Activated naive CD8-positive, alpha-beta T cell (primary cell): ENCODE results near the gene DTNB.
"Not testable (repeated sequence)": the region's sequence is repeated elsewhere in the genome, so short reads cannot be mapped to it uniquely, and the experiment has no call there.

Source experiments
- H3K27ac Mint-ChIP-seq: one replicate; pipeline ENCODE4 v1.8.0; 2021; ENCODE audit warnings: mixed read lengths
- H3K27me3 Mint-ChIP-seq: one replicate; pipeline ENCODE4 v1.8.0; 2021; ENCODE audit warnings: mixed read lengths
- H3K36me3 Mint-ChIP-seq: one replicate; pipeline ENCODE4 v1.8.0; 2021; ENCODE audit warnings: mixed read lengths
- H3K4me1 Mint-ChIP-seq: one replicate; pipeline ENCODE4 v1.8.0; 2021; ENCODE audit warnings: low read depth, mixed read lengths
- H3K4me3 Mint-ChIP-seq: one replicate; pipeline ENCODE4 v1.8.0; 2021; ENCODE audit warnings: mild to moderate bottlenecking, mixed read lengths
- H3K9me3 Mint-ChIP-seq: one replicate; pipeline ENCODE4 v1.8.0; 2021; ENCODE audit warnings: low read depth, mixed read lengths

DTNB gene

GRCh38 chr2:25567406-25567805 lies 106.0 kb downstream of the DTNB start:
- H3K4me1 Mint-ChIP-seq = peaks cover under 1% of the 10 kb centered on the region
- no peaks in the 10 kb centered on the region for H3K9me3 Mint-ChIP-seq
- no peak overlapping the region for H3K27ac Mint-ChIP-seq
- peaks cover 10% of the 10 kb centered on the region for H3K36me3 Mint-ChIP-seq
- no peaks in the 10 kb centered on the region for H3K27me3 Mint-ChIP-seq
- H3K4me3 Mint-ChIP-seq = no peak overlapping the region

GRCh38 chr2:25566694-25567093 lies 106.7 kb downstream of the DTNB start:
- Mint-ChIP-seq H3K4me1 (peaks cover 8% of the 10 kb centered on the region), H3K36me3 (peaks cover 14% of the 10 kb centered on the region), H3K4me3 (no peak overlapping the region), H3K9me3 (no peaks in the 10 kb centered on the region), H3K27ac (no peak overlapping the region), H3K27me3 (no peaks in the 10 kb centered on the region)

GRCh38 chr2:25566094-25566493 lies 107.3 kb downstream of the DTNB start:
- Mint-ChIP-seq H3K27ac (no peak overlapping the region), H3K36me3 (peaks cover 14% of the 10 kb centered on the region), H3K4me1 (peaks cover 14% of the 10 kb centered on the region), H3K9me3 (no peaks in the 10 kb centered on the region), H3K27me3 (no peaks in the 10 kb centered on the region), H3K4me3 (no peak overlapping the region)

GRCh38 chr2:25561136-25561850 lies 112.1 kb downstream of the DTNB start:
- peak overlapping the region; percentile 71 for H3K27ac Mint-ChIP-seq

GRCh38 chr2:25559148-25559547 lies 114.2 kb downstream of the DTNB start:
- Mint-ChIP-seq H3K27me3 (no peaks in the 10 kb centered on the region), H3K27ac (peak overlapping the region; percentile 65), H3K9me3 (no peaks in the 10 kb centered on the region), H3K4me3 (peak overlapping the region; percentile 40), H3K36me3 (peaks cover 14% of the 10 kb centered on the region), H3K4me1 (peaks cover 56% of the 10 kb centered on the region)

More at GRCh38 chr2:25561136-25561850, 112.1 kb downstream of the DTNB start:
- Mint-ChIP-seq H3K27me3 (no peaks in the 10 kb centered on the region), H3K36me3 (peaks cover 14% of the 10 kb centered on the region), H3K9me3 (no peaks in the 10 kb centered on the region), H3K4me1 (peaks cover 56% of the 10 kb centered on the region), H3K4me3 (peak overlapping the region; percentile 46)

GRCh38 chr2:25558262-25558661 lies 115.1 kb downstream of the DTNB start:
- Mint-ChIP-seq H3K4me1 (peaks cover 56% of the 10 kb centered on the region), H3K27ac (peak overlapping the region; percentile 65), H3K9me3 (no peaks in the 10 kb centered on the region), H3K4me3 (peak overlapping the region; percentile 51), H3K36me3 (peaks cover 17% of the 10 kb centered on the region), H3K27me3 (no peaks in the 10 kb centered on the region)

GRCh38 chr2:25557179-25558036 lies 116.0 kb downstream of the DTNB start:
- Mint-ChIP-seq H3K36me3 (peaks cover 17% of the 10 kb centered on the region), H3K27me3 (no peaks in the 10 kb centered on the region), H3K4me1 (peaks cover 55% of the 10 kb centered on the region), H3K9me3 (no peaks in the 10 kb centered on the region), H3K4me3 (peak overlapping the region; percentile 51), H3K27ac (peak overlapping the region; percentile 65)

GRCh38 chr2:25552318-25552717 lies 121.1 kb downstream of the DTNB start:
- Mint-ChIP-seq H3K4me3 (no peak overlapping the region), H3K36me3 (peaks cover 6% of the 10 kb centered on the region), H3K27me3 (no peaks in the 10 kb centered on the region), H3K9me3 (no peaks in the 10 kb centered on the region), H3K27ac (no peak overlapping the region), H3K4me1 (peaks cover 8% of the 10 kb centered on the region)

- H3K4me3 Mint-ChIP-seq = no peak overlapping the region
- no peaks in the 10 kb centered on the region for H3K9me3 Mint-ChIP-seq
- no peak overlapping the region for H3K27ac Mint-ChIP-seq
- peaks cover 6% of the 10 kb centered on the region for H3K36me3 Mint-ChIP-seq
- H3K27me3 Mint-ChIP-seq = no peaks in the 10 kb centered on the region
- no peaks in the 10 kb centered on the region for H3K4me1 Mint-ChIP-seq
Observed at GRCh38 chr2:25551316-25551715, 122.1 kb downstream of the DTNB start.

- H3K4me3 Mint-ChIP-seq, H3K4me1 Mint-ChIP-seq, H3K27ac Mint-ChIP-seq, H3K36me3 Mint-ChIP-seq, H3K9me3 Mint-ChIP-seq, H3K27me3 Mint-ChIP-seq: not testable (repeated sequence)
Observed at GRCh38 chr2:25549571-25549970, 123.8 kb downstream of the DTNB start.

GRCh38 chr2:25548601-25549000 lies 124.8 kb downstream of the DTNB start:
- no peaks in the 10 kb centered on the region for H3K4me1 Mint-ChIP-seq
- H3K27me3 Mint-ChIP-seq = no peaks in the 10 kb centered on the region
- H3K36me3 Mint-ChIP-seq = peaks cover 3% of the 10 kb centered on the region
- no peaks in the 10 kb centered on the region for H3K9me3 Mint-ChIP-seq
- no peak overlapping the region for H3K4me3 Mint-ChIP-seq
- no peak overlapping the region for H3K27ac Mint-ChIP-seq

GRCh38 chr2:25546852-25547251 lies 126.5 kb downstream of the DTNB start:
- Mint-ChIP-seq H3K4me1 (no peaks in the 10 kb centered on the region), H3K36me3 (peaks cover 3% of the 10 kb centered on the region), H3K27ac (no peak overlapping the region), H3K27me3 (no peaks in the 10 kb centered on the region), H3K9me3 (no peaks in the 10 kb centered on the region), H3K4me3 (no peak overlapping the region)

- no peak overlapping the region for H3K4me3 Mint-ChIP-seq
- H3K27me3 Mint-ChIP-seq = no peaks in the 10 kb centered on the region
- H3K4me1 Mint-ChIP-seq = no peaks in the 10 kb centered on the region
- H3K36me3 Mint-ChIP-seq = peaks cover 3% of the 10 kb centered on the region
- H3K27ac Mint-ChIP-seq = no peak overlapping the region
- H3K9me3 Mint-ChIP-seq = no peaks in the 10 kb centered on the region
Observed at GRCh38 chr2:25545899-25546298, 127.5 kb downstream of the DTNB start.

GRCh38 chr2:25544445-25544844 lies 128.9 kb downstream of the DTNB start:
- no peaks in the 10 kb centered on the region for H3K9me3 Mint-ChIP-seq

GRCh38 chr2:25543939-25544338 lies 129.4 kb downstream of the DTNB start:
- Mint-ChIP-seq H3K4me1 (no peaks in the 10 kb centered on the region), H3K36me3 (peaks cover 3% of the 10 kb centered on the region), H3K4me3 (no peak overlapping the region), H3K9me3 (no peaks in the 10 kb centered on the region), H3K27me3 (no peaks in the 10 kb centered on the region), H3K27ac (no peak overlapping the region)

More at GRCh38 chr2:25544445-25544844, 128.9 kb downstream of the DTNB start:
- no peak overlapping the region for H3K27ac Mint-ChIP-seq
- H3K4me3 Mint-ChIP-seq = no peak overlapping the region
- no peaks in the 10 kb centered on the region for H3K4me1 Mint-ChIP-seq
- H3K36me3 Mint-ChIP-seq = peaks cover 3% of the 10 kb centered on the region
- H3K27me3 Mint-ChIP-seq = no peaks in the 10 kb centered on the region
